GM12872 (cell line): ENCODE data around the gene NSUN7.
A peak's percentile ranks its signal among the peaks of the same experiment; 100 is the strongest.

ENCODE experiments used
- CTCF ChIP-seq: IDR thresholded peaks from 3 replicates; pipeline ENCODE4 v1.5.1; 2011; ENCODE audit warnings: low read depth, mild to moderate bottlenecking, low read length, moderate library complexity; ENCODE audit not compliant: insufficient read depth

Gene NSUN7

GRCh38 chr4:40832175-40832574 is 82.4 kb downstream of the NSUN7 start:
- no peak for TF ChIP-seq CTCF

DNA sequence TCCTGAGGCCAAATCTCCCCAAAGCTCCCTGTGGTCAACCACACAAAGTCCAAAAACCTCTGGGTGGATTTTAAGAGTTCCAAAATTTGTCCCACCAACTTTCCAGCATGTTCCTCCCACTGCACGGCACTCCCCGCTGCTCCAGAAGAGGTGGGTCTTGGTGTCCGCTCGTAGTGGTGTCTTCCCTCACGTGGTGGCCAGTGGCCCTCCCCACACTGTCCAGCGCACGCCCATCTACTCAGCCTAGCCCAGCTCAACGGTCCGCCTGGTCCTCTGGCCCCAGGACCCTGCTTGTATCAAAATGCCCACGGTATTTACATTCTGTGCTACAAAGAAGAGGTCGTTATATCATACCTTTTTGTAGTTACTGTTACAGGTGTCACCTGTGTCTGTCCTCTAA is 83.5 kb downstream of the NSUN7 start:
- TF ChIP-seq CTCF, result no peak

DNA sequence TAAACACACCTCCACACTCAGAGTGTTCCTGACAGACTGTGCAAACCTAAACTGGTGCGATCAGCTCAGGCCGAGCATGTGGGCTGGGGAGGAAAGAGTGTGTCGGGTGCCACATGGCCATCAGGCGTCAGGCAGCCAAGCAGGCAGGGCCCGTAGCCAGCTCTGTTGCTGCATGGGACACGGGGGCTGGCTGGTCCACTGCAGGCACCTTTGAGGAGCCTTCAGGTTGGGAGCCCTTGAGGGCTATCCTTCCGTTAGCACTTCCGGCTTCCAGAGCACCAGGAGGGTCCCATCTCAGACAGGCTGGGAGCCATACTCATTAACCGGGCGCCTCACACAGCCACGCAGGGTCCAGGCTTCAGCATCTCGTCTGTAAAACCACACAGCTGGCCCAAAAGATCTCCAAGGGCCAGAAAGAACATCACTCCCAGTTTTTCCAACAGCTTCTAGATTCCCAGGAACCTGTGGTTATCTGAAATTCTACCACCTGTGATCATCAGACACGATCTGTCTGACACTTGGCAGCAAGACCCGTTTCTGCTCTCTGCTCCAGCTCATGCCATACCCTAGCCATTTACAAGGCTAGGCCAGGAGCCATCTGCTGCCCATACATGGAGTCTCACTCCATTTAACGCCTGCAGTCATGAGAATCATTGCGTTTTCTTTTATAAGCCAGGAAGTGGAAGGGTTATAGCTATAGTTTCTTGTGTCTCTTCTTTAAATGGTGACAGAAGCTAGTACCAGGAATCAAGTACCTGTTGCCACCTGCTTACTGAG is 87.5 kb downstream of the NSUN7 start:
- no peak for TF ChIP-seq CTCF

DNA sequence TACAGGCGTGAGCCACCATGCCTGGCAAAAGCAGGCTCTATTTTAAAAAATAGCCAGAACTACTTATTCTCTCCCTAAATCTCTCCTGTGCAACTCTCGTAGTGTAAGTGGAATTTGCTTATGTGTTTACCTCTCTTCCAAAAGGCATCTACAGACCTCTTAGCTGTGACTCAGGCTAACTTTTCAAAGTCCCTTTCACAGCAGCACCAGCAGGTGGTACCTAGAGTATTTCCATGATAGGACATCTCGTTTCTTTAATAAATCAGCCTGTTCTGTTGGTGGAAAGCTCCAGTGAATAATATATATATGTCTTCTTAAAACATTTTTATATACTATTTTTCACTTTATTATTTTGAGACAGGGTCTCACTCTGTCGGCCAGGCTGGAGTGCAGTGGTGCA is 89.0 kb downstream of the NSUN7 start:
- no peak for TF ChIP-seq CTCF

DNA sequence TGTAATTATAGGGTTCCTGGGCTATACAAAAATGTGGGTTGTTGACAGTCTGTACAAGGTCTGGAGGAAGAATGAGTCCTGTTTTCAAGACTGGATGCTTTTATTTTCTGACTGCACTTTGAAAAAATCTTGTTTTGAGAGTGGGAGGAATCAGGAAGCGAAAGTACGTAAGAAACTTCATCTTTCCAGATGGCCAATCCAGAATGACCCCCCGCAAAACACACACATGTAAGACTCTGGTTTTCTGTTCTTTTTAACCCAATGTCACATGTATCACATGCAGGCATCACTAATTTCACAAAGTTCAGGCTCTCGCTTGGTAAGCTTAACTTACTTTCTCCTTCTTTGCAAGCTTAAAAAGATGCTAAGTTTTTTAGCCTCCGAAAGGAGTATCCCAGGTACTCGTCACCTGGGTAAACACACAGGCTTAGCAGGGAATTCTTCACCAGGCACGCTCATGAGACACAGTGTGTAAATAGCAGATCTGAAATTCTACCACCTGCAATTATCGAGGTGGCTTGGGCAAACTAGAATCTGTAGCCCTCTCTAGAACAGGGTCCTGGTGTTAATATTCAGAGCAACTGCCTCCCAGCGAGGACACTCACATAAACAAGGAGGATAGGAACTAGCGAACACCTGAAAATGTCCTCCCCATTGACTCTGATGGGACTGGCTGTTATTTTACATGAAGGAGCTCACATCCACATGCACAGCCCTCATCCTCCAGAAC is 90.7 kb downstream of the NSUN7 start:
- no peak for TF ChIP-seq CTCF

- TF ChIP-seq CTCF, result peak; percentile 91
Measured at GRCh38 chr4:40840985-40841571, 91.3 kb downstream of the NSUN7 start.

- no peak for TF ChIP-seq CTCF
Measured at GRCh38 chr4:40842318-40842717, 92.6 kb downstream of the NSUN7 start.
